NOMO-1 treated with dmso at 0.1 percent for 144 hours (cell line): ENCODE results near the gene MOGAT2.

Source experiments
- DNase-seq: peaks from one replicate; lab custom pipeline; 2025; ENCODE audit not compliant: unreplicated experiment; lab: John Stamatoyannopoulos, UW

MOGAT2 gene

GRCh38 chr11:75776546-75776945, 58.9 kb downstream of the MOGAT2 start:
- DNase-seq = no peak

- DNase-seq = peak; percentile 43
Measured at GRCh38 chr11:75777461-75778110, 59.9 kb downstream of the MOGAT2 start.

- no peak for DNase-seq
Measured at GRCh38 chr11:75778962-75779361, 61.3 kb downstream of the MOGAT2 start.

GRCh38 chr11:75779960-75780359, 62.3 kb downstream of the MOGAT2 start:
- no peak for DNase-seq

- DNase-seq = no peak
Measured at GRCh38 chr11:75780888-75781287, 63.2 kb downstream of the MOGAT2 start.

- no peak for DNase-seq
Measured at GRCh38 chr11:75781296-75781695, 63.7 kb downstream of the MOGAT2 start.

- DNase-seq = no peak
Measured at GRCh38 chr11:75781831-75782230, 64.2 kb downstream of the MOGAT2 start.
